ENCODE results near the gene TMEM108.

- TF ChIP-seq CTCF (IDR thresholded peaks at IDR 0.05; ENCODE audit: poor library complexity, severe bottlenecking), result no peak
- TF ChIP-seq EP300 (conservative IDR thresholded peaks at IDR 0.05; ENCODE audit: poor library complexity, severe bottlenecking), result no peak
- TF ChIP-seq POLR2AphosphoS5 (IDR thresholded peaks at IDR 0.05), result no peak
- TF ChIP-seq REST (IDR thresholded peaks at IDR 0.05; ENCODE audit: borderline replicate concordance), result no peak
- no peak for TF ChIP-seq EZH2 (IDR thresholded peaks at IDR 0.05; ENCODE audit: borderline replicate concordance, insufficient read depth, low read length, poor library complexity, severe bottlenecking)
- no peak for TF ChIP-seq SMC3 (conservative IDR thresholded peaks at IDR 0.05; ENCODE audit: poor library complexity)
- no peak for TF ChIP-seq RAD21 (conservative IDR thresholded peaks at IDR 0.05)
These were observed 240.3 kb downstream of the TMEM108 start for GRCh38 chr3:133278260-133279043.

Data from neural cell (in vitro differentiated cells).